ENCODE data around the gene RNF113B. TPM values are rescaled to one million over a fixed set of nuclear protein-coding genes. Genes with fewer than 3 reads are reported as not detected.

Gene RNF113B
- total RNA-seq, 1 donor from 2014 or later = not detected

DNA sequence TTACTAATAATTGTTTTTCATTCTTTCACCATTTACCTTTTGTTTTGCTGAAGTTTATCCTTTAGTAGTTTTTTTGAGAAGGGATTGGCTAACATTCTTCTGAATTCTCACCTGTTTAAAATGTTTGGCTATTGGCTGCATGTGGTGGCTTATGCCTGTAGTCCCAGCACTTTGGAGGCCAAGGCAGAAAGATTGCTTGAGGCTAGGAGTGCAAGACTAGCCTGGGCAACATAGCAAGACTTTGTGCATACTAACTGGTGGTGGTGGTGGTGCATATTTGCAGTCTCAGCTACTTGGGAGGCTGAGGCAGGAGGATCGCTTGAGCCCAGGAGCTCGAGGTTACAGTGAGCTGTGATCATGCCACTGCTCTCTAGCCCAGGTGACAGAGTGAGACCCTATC is 27.5 kb upstream of the RNF113B start:
- ATAC-seq (no peak), DNase-seq (ENCODE audit: low spot score) (no peak)

DNA sequence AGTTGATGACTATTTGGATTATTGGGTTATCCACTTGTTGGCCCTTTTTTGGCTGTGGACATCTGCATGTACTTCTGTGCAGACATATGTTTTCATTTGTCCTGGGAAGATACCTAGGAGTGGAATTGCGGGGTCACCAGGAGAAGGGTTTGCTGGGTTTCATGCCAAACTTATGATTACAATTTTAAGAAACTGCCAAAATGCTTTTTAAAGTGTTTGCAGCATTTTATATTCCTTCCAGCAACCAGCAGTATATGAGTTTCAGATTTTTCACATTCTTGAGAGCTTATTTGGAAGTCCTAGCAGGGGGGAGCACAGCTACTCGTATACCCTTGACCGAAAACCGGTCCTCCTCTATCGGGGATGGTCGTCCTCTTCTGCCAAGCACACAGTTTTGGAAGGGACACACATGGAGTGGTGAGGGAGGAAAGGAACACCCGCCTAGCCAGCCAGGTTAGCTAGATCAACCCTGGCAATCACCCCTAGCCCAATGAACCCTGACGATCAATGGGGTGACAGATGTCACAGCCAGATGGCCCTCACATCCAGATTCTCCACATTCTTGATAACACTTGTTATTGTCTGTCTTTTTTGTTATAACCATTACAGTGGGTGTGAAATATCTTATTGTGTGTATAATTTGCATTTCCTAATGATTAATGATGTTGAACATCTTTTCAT is 26.7 kb upstream of the RNF113B start:
- peak; percentile 69 for ATAC-seq

DNA sequence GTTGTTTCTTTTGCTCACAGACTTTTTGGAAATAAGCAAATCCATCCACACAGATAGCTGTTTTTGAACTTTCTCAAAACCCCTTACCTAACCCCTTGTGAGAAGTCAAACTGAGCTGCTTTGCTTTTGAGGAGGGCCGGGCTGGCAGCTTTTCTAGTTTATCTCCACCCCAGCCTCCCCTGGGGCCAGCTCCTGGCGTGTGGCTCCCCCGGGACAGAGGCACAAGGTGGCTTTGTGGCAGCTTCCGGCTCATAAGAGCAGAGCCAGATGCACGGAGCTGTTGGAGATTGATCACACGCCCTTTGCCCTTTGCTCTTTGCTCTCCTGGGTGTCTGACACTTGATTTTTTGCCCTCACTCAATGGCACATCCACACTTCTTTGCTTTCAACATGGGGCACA is 24.9 kb upstream of the RNF113B start:
- peak; percentile 79 for DNase-seq (ENCODE audit: low spot score)
- peak; percentile 89 for ATAC-seq

More for the DNA sequence above, 26.7 kb upstream of the RNF113B start:
- no peak for DNase-seq (ENCODE audit: low spot score)

DNA sequence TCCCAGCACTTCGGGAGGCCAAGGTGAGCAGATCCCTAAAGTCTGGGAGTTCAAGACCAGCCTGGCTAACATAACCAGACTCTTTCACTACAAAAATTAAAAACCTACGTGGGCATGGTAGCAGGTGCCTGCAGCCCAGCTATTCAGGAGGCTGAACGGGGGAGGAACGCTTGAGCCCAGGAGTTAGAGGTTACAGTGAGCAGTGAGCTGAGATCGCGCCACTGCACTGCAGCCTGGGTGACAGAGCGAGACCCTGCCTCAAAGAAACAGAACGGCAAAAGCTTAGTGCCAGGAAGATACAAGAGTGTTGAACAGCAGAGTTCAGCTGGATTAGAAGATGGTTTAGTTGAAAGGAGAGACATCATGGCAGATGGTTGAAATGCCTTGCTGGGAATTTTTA is 24.1 kb upstream of the RNF113B start:
- DNase-seq (ENCODE audit: low spot score) = no peak

DNA sequence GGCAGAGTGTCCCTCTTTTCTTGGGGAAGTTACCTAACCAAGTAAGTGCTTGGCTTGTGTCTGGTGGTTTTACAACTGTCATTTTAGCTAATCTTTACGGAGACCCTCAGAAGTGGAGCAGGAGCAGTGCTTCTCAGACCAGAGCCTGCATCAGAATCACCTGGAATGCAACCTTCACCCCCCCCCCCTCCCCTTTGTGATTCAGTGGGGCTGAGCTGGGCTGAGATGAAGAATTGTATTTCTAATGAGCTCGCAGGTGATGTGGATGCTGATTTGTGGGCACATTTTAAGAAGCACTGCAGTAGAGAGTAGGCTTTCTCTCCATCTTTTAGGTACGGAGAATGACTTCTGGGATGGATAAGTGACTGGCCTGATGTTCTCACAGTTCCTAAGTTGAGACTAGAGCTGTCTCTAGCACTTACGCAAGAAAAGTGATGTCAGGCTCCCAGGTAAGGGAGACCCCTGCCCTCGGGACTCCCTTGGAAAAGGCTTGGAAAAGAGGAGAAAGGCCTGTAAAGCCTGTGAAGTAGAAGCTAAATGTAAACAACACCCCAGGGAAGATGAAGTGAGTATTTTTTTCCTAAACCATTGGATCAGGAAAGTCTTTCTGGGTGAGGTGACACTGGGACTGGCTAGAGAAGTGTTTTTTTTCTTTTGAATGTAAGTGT is 23.3 kb upstream of the RNF113B start:
- ATAC-seq = no peak
- no peak for DNase-seq (ENCODE audit: low spot score)

More for the DNA sequence above, 24.1 kb upstream of the RNF113B start:
- ATAC-seq = no peak

DNA sequence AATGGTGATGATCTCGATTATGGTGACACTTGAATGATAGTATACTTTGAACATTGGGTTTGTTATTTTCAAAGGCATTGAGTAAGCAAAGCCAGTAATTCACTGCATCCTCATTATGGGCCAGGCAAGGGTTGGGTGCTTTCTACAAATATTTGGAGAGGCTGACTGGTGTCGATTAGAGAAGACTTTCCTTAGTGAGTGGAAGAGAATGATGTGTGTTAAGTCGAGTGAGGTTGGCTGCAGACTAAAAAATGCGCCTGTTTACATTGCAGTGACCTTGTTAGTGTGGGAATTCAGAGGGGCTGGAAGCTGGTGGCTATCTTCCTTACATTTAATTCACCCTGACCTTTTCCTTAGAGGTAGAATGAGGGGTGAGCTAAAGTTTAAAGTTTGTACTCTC is 22.4 kb upstream of the RNF113B start:
- DNase-seq (ENCODE audit: low spot score) (no peak), ATAC-seq (no peak)

DNA sequence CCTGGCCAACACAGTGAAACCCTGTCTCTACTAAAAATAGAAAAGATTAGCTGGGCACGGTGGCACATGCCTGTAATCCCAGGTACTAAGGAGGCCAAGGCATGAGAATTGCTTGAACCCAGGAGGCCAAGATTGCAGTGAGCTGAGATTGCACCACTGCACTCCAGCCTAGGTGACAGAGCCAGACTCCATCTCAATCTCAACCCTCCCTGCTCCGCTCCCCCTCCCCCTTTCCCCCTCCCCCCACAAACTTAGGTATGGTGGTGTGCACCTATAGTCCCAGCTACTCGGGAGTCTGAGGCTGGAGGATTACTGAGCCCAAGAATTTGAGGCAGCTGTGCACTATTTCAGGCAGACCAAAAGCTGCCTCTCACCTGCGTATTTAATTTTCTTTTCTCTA is 21.6 kb upstream of the RNF113B start:
- ATAC-seq = no peak
- DNase-seq (ENCODE audit: low spot score) = no peak

DNA sequence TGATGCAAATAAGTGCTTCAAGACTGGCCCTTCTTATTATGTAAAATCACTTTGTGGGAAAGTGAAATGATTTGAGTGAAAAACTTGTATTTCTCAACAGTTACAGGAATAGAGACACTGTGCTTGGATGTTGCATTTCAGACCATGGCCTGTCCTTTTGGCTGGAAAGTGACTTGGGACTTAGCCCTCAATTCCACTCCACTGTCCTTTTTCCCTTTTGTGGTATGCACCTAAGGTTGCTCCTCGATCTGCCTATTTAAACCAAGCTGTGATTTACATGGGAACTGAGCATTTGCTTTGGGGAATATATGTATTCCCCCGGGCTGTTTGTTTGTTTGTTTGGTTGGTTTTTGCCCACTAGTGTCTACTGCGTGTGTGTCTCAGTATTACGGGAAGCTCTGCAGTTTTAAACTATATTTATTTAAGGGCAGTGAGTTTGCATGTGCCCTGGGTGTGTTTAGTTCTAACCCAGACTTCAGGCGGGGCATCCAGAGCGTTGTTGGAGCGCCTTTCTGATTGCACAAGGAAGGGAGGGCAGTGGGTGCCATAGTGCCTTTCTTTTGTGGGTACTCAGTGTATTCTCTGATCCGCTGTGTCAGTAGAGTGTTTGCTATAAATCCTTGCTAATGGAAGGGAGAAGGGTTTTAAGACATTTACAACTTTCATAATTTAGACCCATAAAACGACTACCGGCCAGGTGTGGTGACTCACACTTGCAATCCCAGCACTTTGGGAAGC is 18.2 kb upstream of the RNF113B start:
- DNase-seq (ENCODE audit: low spot score) (peak; percentile 83), ATAC-seq (peak; percentile 84)

DNA sequence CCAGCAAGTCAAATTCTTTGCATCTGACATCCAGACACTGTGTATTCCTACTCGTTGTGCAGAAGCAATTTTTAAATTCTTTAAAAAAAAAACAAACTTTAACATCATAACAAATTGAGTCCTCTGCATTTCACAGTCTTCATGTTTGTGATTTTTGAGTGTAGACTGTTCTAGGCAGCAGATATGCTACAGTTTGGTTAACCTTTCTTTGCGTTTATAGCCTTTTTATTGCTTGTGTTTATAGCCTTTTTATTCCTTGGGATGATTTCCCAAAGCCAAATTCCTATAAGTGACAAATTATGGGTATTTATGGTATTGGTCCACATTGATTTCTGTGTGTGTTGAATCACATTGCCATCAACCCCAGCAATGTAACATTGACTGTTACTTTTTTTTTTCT is 14.9 kb upstream of the RNF113B start:
- DNase-seq (ENCODE audit: low spot score) = no peak
- ATAC-seq = no peak

DNA sequence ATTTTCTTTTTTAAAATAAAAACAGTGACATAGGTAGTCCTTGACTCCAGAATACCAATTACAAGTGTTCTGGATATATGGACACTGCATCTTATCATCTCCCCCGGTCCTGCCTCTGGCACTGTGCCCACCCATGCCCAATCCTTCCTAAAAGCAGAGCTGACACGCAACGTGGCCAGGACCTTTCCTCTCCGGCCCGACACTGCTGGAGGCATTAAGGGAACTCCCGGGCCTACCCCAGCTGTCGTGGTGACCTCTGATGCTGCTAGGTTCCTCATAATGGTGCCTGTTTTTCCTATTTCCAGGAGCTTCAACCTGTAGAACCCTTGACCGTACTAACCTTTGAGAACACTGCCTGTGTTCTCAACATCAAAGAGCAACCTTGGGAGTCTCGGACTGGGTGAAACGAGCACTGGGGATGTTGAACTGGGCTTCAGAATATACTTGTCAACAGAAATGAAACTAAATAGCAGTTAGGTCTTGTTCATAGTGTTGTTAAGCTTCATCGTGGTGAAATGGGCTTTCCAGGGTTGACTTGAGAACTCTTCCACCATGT is 13.9 kb upstream of the RNF113B start:
- peak; percentile 32 for ATAC-seq
- no peak for DNase-seq (ENCODE audit: low spot score)

DNA sequence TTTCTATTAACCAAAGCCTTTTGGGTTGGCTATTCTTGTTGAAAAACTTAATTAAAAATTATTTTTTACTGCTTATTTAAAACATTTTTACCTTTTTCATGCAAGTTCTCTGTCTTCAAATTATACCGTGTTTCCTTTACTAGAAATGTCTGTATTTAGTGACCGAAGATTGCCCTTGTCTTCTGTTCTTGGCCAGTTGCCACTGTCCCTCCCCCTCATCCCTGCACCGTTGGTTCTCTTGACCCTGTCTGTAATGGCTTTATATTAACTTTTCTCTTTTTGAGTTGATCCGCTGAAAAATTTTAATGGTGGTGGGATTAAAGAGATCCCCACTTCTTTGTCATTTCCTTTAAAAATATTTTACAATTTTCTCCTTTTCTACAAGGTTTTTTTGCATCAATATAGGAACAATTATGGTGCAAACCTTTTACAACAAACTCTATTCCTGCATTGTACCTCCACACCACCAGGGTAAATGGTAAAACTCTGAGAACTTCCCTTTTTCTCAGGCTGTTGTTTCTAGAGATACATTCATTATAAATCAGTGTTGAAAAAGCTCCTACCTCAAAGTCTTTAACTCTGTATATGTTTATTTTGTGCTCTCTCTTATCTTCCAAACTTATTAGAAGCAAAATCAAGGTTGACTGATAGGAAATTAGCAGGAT is 12.9 kb upstream of the RNF113B start:
- DNase-seq (ENCODE audit: low spot score) (peak; percentile 81), ATAC-seq (peak; percentile 61)

DNA sequence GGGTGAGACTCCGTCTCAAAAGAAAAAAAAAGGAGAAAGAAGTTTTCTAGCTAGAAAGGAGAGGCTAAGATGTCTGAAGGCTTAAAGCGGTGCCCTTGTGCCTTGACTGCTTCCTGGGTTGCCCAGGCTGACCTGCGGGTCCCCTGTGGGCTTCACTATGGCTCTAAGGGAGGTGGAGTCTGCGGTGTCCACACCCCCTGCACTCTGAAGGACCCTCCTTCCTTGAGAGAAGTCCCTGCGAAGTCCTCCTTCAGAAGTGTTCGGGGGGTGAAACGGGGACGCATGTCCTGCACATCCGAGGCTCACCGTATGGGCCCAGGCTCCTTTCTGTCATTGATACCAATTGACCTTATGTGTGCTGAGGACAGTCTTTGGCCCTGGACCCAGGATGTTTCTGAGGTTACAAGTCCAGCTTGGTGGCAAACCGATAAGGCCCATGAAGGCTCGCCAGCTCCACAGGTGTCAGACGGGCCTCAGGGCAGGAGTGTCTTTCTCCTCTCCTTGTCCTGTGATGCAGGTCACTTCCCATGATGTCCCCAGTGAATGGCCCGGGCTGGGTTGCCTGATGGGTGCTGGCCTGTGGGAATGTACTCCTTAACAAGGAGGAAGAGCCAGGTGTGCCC is 11.6 kb upstream of the RNF113B start:
- DNase-seq (ENCODE audit: low spot score) (peak; percentile 81), ATAC-seq (peak; percentile 84)

DNA sequence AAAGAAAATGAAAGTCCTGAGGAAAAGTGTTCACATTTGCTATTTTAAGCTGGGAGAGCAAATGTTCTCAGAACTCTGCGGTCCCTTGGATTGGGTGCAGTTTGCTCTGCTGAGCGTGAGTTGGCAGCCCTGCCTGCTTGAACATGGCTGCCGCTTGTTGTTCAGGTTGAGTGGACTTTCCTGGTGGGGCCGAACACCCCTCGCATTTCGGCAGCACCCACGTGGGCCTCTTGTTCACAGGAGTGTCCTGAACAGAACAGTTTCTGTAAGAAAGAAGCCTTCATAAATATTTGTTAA is 10.8 kb upstream of the RNF113B start:
- peak; percentile 32 for ATAC-seq
- DNase-seq (ENCODE audit: low spot score) = no peak

DNA sequence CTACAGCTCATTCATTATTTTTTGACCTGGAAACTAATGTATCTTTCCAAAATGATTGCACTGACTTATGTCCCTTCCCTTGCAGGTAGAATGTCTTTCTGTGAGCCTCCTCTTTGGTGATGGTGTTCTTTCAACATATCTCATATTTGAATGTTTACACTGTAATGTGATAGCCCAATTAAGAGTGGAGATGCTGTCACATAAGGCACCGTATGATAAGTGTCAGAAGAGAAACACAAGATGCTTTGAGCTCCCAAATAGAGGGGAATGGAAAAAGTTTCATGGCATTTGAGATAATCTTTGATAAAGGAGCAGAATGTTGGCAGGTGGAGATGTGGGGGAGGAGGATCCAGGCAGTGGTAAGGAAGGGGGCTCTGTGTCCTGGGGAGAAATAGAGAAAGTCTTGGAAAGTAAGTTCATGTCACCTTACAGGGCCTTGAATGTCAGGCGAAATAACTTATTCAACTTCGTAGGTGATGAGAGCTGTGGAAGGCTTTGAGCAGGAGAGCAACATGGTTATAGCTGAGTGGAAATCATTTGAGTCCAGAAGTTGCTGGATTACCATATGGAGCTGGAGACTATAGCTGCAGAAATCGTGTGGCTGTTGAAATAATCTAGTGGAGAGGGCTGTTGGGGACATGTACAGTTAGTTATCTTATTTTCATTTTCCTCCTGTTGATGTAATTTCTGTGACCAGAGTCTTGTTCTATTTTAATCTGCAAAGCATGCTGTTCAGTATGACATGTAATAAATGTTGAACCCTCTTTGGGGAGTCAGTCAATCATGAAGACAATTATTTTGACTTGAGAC is 10.3 kb upstream of the RNF113B start:
- DNase-seq (ENCODE audit: low spot score) = no peak
- ATAC-seq = no peak

DNA sequence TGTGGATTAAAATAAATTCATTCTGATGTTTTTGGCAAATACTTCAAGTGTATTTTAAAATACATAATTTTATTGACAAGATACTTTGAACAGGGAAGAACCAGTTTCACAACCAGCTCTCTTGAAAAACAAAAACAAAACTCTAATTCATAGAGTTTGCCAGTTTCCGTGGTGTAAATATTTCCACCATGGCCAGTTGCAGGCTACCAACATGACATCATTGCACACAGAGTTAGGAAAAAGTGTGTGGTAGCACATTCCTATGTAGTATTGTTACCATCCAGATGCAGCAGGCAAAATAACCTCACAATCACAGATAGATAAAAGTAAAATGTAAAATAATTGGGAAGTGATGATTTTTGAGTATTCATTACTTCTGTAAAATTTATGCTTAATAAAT is 7.7 kb upstream of the RNF113B start:
- no peak for ATAC-seq

DNA sequence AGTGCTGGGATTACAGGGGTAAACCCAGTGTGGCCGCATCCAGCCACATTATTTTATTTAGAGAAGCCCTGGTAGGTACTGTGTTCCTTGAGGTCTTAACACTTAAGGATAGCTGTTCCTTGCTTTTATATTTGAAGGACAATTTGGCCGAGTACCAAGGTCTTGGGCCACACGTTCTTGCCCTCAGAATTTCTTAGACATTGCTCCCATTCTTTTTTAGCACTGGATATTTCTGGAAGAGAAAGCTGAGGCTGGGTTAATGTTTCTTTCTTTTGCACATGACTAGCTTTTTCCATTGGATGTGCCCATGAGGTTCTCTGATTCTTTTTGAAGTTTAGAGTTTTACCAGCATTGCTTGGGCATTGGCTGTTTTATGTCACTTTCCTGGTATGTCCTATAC is 5.5 kb upstream of the RNF113B start:
- DNase-seq (ENCODE audit: low spot score) = no peak
- ATAC-seq = peak; percentile 29

More for the DNA sequence above, 7.7 kb upstream of the RNF113B start:
- DNase-seq (ENCODE audit: low spot score) = no peak

DNA sequence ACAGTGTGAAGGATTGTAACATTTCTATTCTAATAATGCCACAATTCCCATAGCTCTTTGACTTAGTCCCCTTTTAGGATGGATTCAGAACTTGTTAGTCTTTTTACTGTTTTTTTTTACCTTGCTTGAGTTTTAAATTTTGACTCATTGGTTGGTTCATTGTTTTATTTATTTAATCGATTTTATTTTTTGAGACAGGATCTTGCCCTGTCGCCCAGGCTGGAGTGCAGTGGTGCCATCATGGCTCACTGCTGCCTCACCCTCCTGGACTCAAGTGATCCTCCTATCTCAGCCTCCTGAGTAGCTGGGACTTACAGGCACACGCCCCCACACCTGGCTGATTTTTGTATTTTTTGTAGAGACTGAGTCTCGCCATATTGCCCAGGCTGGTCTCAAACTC is 5.1 kb upstream of the RNF113B start:
- ATAC-seq (peak; percentile 71), DNase-seq (ENCODE audit: low spot score) (no peak)

DNA sequence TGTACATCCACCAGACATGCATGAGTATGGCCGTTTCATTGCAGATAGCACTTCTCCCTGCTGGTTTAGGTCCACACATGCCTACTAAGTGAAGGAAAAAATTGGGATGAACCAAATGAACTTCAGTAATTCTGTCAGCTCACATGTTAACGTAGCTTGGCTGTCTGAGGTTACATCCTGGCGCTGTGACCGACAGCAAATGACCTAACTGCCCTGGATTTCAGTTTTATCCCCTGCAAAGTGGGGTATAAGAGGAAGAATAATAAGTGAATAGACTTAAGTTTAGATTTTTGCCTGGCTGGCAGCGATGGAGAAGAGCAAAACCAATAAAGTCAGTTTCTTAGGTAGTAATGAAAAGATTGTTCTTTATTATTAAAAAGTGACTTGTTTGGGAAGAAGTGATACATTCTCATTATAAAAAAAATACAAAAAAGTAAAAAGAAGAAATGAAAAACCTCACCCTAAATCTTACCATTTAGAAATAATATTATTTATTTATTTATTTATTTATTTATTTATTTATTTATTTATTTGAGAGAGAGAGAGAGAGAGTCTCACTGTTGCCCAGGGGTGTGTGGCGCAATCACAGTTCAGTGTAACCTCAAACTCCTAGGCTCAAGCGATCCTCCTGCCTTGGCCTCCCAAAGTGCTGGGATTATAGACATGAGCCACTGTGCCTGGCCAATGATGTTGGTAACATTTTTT is 4.2 kb upstream of the RNF113B start:
- DNase-seq (ENCODE audit: low spot score) (no peak), ATAC-seq (no peak)

DNA sequence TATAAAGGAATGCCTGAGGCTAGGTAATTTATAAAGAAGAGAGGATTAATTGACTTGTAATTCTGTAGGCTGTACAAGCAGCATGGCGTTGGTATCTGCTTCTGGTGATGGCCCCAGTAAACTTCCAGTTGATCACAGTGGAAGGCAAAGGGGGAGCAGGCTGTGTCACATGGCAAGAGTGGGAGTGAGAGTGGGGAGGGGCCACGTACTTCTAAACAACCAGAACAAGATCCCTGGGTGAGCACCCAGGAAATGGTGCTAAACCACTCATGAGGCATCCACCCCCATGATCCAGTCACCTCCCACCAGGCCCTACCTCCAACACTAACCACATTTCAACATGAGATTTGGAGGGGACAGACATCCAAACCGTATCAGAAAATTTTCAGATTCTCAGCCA is 3.0 kb upstream of the RNF113B start:
- DNase-seq (ENCODE audit: low spot score) (no peak), ATAC-seq (no peak)

Data from left lobe of liver (tissue), 2 donors.